Liver (tissue), 9 donors: ENCODE results near the gene UBR7. TPM values are rescaled to one million over a fixed set of nuclear protein-coding genes. Genes with fewer than 3 reads are reported as not detected.

Experiments
- DNase-seq: peaks from one replicate; pipeline ENCODE4 v3.0.0-alpha.2; 2017; ENCODE audit warnings: low spot score
- H3K27ac ChIP-seq, 2 donors: one replicate each; pipeline ENCODE4 v1.7.0; 2013; ENCODE audit warnings: inconsistent platforms in 2 of 2, low read length in 2 of 2, control low read depth in 1 of 2, low read depth in 1 of 2, mild to moderate bottlenecking in 1 of 2
- H3K27me3 ChIP-seq, 4 donors: one replicate each; pipeline versions ENCODE4 v1.6.1 to v1.7.0; 2013; ENCODE audit warnings: low read length in 3 of 4, inconsistent platforms in 1 of 4, mild to moderate bottlenecking in 1 of 4, moderate library complexity in 1 of 4; ENCODE audit not compliant: control insufficient read depth in 4 of 4, insufficient read depth in 4 of 4
- H3K36me3 ChIP-seq, 4 donors: one replicate each; pipeline versions ENCODE4 v1.6.1 to v1.7.0; 2013; ENCODE audit warnings: low read length in 3 of 4, mild to moderate bottlenecking in 3 of 4, low read depth in 1 of 4, moderate library complexity in 1 of 4; ENCODE audit not compliant: control insufficient read depth in 4 of 4, insufficient read depth in 3 of 4
- H3K4me1 ChIP-seq, 4 donors: one replicate each; pipeline versions ENCODE4 v1.6.1 to v1.7.0; 2013; ENCODE audit warnings: low read length in 3 of 4, mild to moderate bottlenecking in 3 of 4, moderate library complexity in 1 of 4; ENCODE audit not compliant: control insufficient read depth in 4 of 4, insufficient read depth in 4 of 4
- H3K4me3 ChIP-seq, 3 donors: one replicate each; pipeline versions ENCODE4 v1.6.1 to v1.7.0; 2013; ENCODE audit warnings: low read length in 3 of 3, control low read depth in 1 of 3, low read depth in 1 of 3, mild to moderate bottlenecking in 1 of 3
- H3K9ac ChIP-seq, 2 donors: one replicate each; pipeline ENCODE4 v1.7.0; 2013; ENCODE audit warnings: low read length in 2 of 2, mild to moderate bottlenecking in 2 of 2, moderate library complexity in 2 of 2, control low read depth in 1 of 2, low read depth in 1 of 2
- H3K9me3 ChIP-seq, 4 donors: one replicate each; pipeline versions ENCODE4 v1.6.1 to v1.7.0; 2013; ENCODE audit warnings: low read length in 3 of 4; ENCODE audit not compliant: control insufficient read depth in 4 of 4
- CTCF ChIP-seq: fragments of 150-350 bp; IDR thresholded peaks from 2 replicates; pipeline ENCODE4 v1.5.1; 2017; ENCODE audit warnings: improper control_type of control experiment, low read depth, low read length; ENCODE audit not compliant: missing input control
- EGR1 ChIP-seq, 2 donors: IDR thresholded peaks; 2 replicates each; pipeline ENCODE4 v1.6.1; 2016 to 2018; ENCODE audit warnings: antibody characterized with exemption in 2 of 2, low read depth in 2 of 2
- FOXA1 ChIP-seq: IDR thresholded peaks from 2 replicates; pipeline ENCODE4 v1.6.1; 2016; ENCODE audit warnings: antibody characterized with exemption
- FOXA2 ChIP-seq: IDR thresholded peaks from 2 replicates; pipeline ENCODE4 v1.6.1; 2016; ENCODE audit warnings: antibody characterized with exemption
- GABPA ChIP-seq, 2 donors: IDR thresholded peaks in 1 of 2; conservative IDR thresholded peaks in 1 of 2; 2 replicates each; pipeline ENCODE4 v1.6.1; 2016; ENCODE audit warnings: antibody characterized with exemption in 2 of 2, mild to moderate bottlenecking in 1 of 2, moderate library complexity in 1 of 2
- HNF4A ChIP-seq, 2 donors: conservative IDR thresholded peaks; 2 replicates each; pipeline ENCODE4 v1.6.1; 2016; ENCODE audit warnings: antibody characterized with exemption in 2 of 2, mild to moderate bottlenecking in 2 of 2
- JUND ChIP-seq, 2 donors: IDR thresholded peaks; 2 replicates each; pipeline ENCODE4 v1.6.1; 2016; ENCODE audit warnings: antibody characterized with exemption in 2 of 2
- RAD21 ChIP-seq, 2 donors: IDR thresholded peaks; 2 replicates each; pipeline ENCODE4 v1.6.1; 2016; ENCODE audit warnings: antibody characterized with exemption in 2 of 2, mild to moderate bottlenecking in 2 of 2
- RXRA ChIP-seq, 2 donors: IDR thresholded peaks; 2 replicates each; pipeline ENCODE4 v1.6.1; 2017 to 2018; ENCODE audit warnings: antibody characterized with exemption in 2 of 2, mild to moderate bottlenecking in 1 of 2
- SP1 ChIP-seq: IDR thresholded peaks from 2 replicates; pipeline ENCODE4 v1.6.1; 2018; ENCODE audit warnings: antibody characterized with exemption, mild to moderate bottlenecking
- TAF1 ChIP-seq: conservative IDR thresholded peaks from 2 replicates; pipeline ENCODE4 v1.6.1; 2016; ENCODE audit warnings: antibody characterized with exemption, mild to moderate bottlenecking
- ZBTB33 ChIP-seq: IDR thresholded peaks from 2 replicates; pipeline ENCODE4 v1.6.1; 2016; ENCODE audit warnings: antibody characterized with exemption
- WGBS: extraction: QIAGEN DNeasy Blood & Tissue Kit; methylation state at CpG from one replicate; pipeline ENCODE4 v1.1.7; 2013; 5-methylcytosine and 5-hydroxymethylcytosine counted together
- polyA plus RNA-seq, 2 donors: library from polyadenylated mRNA; stranded (reverse) in 1 of 2; unstranded in 1 of 2; fragments of 200-250 nt in 1 of 2; fragments of >200 nt in 1 of 2; fragmentation: Nextera tagmentation in 1 of 2; extraction: Ambion mirVana in 1 of 2; gene quantifications; one replicate each; pipeline versions ENCODE4 v1.2.1 to v1.2.3, GENCODE V29; 2013 to 2015
- total RNA-seq, 2 donors: library from RNA; depleted of rRNA; stranded (reverse); fragments of >200 nt; gene quantifications; one replicate each; pipeline ENCODE4 v1.2.3, GENCODE V29; 2014
- TF ChIP-seq, protein P1 (sequence below): IDR thresholded peaks from 2 replicates; pipeline ENCODE4 v1.6.1; 2016; ENCODE audit warnings: antibody characterized with exemption, mild to moderate bottlenecking
- TF ChIP-seq, protein P2 (sequence below): IDR thresholded peaks from 2 replicates; pipeline ENCODE4 v1.6.1; 2016; ENCODE audit warnings: antibody characterized with exemption
- donor health status: healthy.
- donor health status: healthy.
- donor health status: healthy.
- donor health status: healthy.
- donor health status: healthy.

The UBR7 gene
- total and polyA plus RNA-seq, 4 donors: 7.0 to 44.5 (median 10.3) TPM

DNA sequence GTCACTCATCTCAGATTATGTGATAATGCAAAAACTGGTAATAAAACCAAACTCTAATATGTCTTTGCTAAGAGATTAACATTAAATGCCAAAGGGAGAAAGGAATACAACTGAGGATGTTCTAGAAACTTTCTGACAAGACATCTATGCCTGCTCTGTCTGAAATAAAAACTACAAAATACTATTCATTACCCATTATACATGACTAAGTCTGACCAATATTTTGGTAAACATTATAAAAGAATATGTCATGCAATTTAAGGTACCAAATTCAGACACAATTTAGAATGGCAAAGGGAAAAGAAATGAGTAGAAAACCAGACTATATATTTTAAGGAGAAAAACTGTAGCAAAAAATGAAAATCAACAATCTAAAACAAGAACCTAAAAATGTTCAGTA is 39.5 kb downstream of the UBR7 start:
- H3K4me3 ChIP-seq: no peak overlapping the region
- H3K4me1 ChIP-seq: no peaks in the 10 kb centered on the region
- DNase-seq: no peak
- no peak for TF ChIP-seq GABPA (IDR thresholded peaks at IDR 0.05 in 1 of 2, conservative IDR thresholded peaks at IDR 0.05 in 1 of 2)
- peaks cover 12 to 54% (median 45%) of the 10 kb centered on the region in 4 donors for H3K36me3 ChIP-seq
- no peaks in the 10 kb centered on the region for H3K27me3 ChIP-seq
- no peaks in the 10 kb centered on the region for H3K9me3 ChIP-seq
- no peak overlapping the region for H3K9ac ChIP-seq
- no peak overlapping the region for H3K27ac ChIP-seq

- Histone ChIP-seq H3K27ac (no peak overlapping the region), H3K9ac (no peak overlapping the region), H3K27me3 (no peaks in the 10 kb centered on the region), H3K36me3 (peaks cover 9 to 42% (median 34%) of the 10 kb centered on the region in 4 donors), H3K9me3 (no peaks in the 10 kb centered on the region), H3K4me1 (no peaks in the 10 kb centered on the region), H3K4me3 (no peak overlapping the region)
- DNase-seq: no peak
- no peak for TF ChIP-seq EGR1 (IDR thresholded peaks at IDR 0.05; ENCODE audit: low read depth in 2 of 2)
- WGBS: 93% methylated on average over 7 of the region's 7 CpGs
Observed at GRCh38 chr14:93249128-93249831, 42.2 kb downstream of the UBR7 start.

- H3K27me3 ChIP-seq: no peaks in the 10 kb centered on the region
- no peak overlapping the region for H3K4me3 ChIP-seq
- DNase-seq: no peak
- no peaks in the 10 kb centered on the region for H3K4me1 ChIP-seq
- no peak overlapping the region for H3K9ac ChIP-seq
- WGBS: 95% methylated on average over 2 of the region's 2 CpGs
- H3K9me3 ChIP-seq: no peaks in the 10 kb centered on the region
- no peak overlapping the region for H3K27ac ChIP-seq
- peaks cover 4 to 19% (median 11%) of the 10 kb centered on the region in 4 donors for H3K36me3 ChIP-seq
- TF ChIP-seq, protein P1, sequence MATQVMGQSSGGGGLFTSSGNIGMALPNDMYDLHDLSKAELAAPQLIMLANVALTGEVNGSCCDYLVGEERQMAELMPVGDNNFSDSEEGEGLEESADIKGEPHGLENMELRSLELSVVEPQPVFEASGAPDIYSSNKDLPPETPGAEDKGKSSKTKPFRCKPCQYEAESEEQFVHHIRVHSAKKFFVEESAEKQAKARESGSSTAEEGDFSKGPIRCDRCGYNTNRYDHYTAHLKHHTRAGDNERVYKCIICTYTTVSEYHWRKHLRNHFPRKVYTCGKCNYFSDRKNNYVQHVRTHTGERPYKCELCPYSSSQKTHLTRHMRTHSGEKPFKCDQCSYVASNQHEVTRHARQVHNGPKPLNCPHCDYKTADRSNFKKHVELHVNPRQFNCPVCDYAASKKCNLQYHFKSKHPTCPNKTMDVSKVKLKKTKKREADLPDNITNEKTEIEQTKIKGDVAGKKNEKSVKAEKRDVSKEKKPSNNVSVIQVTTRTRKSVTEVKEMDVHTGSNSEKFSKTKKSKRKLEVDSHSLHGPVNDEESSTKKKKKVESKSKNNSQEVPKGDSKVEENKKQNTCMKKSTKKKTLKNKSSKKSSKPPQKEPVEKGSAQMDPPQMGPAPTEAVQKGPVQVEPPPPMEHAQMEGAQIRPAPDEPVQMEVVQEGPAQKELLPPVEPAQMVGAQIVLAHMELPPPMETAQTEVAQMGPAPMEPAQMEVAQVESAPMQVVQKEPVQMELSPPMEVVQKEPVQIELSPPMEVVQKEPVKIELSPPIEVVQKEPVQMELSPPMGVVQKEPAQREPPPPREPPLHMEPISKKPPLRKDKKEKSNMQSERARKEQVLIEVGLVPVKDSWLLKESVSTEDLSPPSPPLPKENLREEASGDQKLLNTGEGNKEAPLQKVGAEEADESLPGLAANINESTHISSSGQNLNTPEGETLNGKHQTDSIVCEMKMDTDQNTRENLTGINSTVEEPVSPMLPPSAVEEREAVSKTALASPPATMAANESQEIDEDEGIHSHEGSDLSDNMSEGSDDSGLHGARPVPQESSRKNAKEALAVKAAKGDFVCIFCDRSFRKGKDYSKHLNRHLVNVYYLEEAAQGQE: no peak
- TF ChIP-seq FOXA2 (no peak), JUND (IDR thresholded peaks at IDR 0.05) (no peak), GABPA (IDR thresholded peaks at IDR 0.05 in 1 of 2, conservative IDR thresholded peaks at IDR 0.05 in 1 of 2) (no peak), HNF4A (conservative IDR thresholded peaks at IDR 0.05) (no peak), RAD21 (IDR thresholded peaks at IDR 0.05) (no peak), CTCF (no peak), TAF1 (no peak), RXRA (IDR thresholded peaks at IDR 0.05) (no peak), ZBTB33 (no peak), SP1 (no peak), FOXA1 (no peak), EGR1 (IDR thresholded peaks at IDR 0.05; ENCODE audit: low read depth in 2 of 2) (no peak)
- TF ChIP-seq, protein P2, sequence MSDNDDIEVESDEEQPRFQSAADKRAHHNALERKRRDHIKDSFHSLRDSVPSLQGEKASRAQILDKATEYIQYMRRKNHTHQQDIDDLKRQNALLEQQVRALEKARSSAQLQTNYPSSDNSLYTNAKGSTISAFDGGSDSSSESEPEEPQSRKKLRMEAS: no peak
Observed at GRCh38 chr14:93262446-93262845, 55.4 kb downstream of the UBR7 start.
